ENCODE results near the gene CPED1.

The CPED1 gene

GRCh38 chr7:121275204-121275603 lies 286.7 kb downstream of the CPED1 start:
- TF ChIP-seq CTCF (IDR thresholded peaks at IDR 0.05; ENCODE audit: poor library complexity, severe bottlenecking): no peak
- no peak for ATAC-seq (ENCODE audit: low read depth)
- H3K27me3 ChIP-seq (ENCODE audit: insufficient read depth, poor library complexity, severe bottlenecking): peaks cover 3% of the 10 kb centered on the region
- no peaks in the 10 kb centered on the region for H3K36me3 ChIP-seq (ENCODE audit: low read depth)
- no peaks in the 10 kb centered on the region for H3K9me3 ChIP-seq (ENCODE audit: severe bottlenecking)
- no peak overlapping the region for H3K27ac ChIP-seq (ENCODE audit: poor library complexity, severe bottlenecking)
- no peak for DNase-seq (ENCODE audit: low spot score)
- H3K4me1 ChIP-seq (ENCODE audit: insufficient read depth, poor library complexity, severe bottlenecking): no peaks in the 10 kb centered on the region
- H3K4me3 ChIP-seq (ENCODE audit: severe bottlenecking): no peak overlapping the region

- Histone ChIP-seq H3K27ac (ENCODE audit: poor library complexity, severe bottlenecking) (no peak overlapping the region), H3K4me3 (ENCODE audit: severe bottlenecking) (no peak overlapping the region), H3K36me3 (ENCODE audit: low read depth) (no peaks in the 10 kb centered on the region), H3K4me1 (ENCODE audit: insufficient read depth, poor library complexity, severe bottlenecking) (no peaks in the 10 kb centered on the region), H3K9me3 (ENCODE audit: severe bottlenecking) (no peaks in the 10 kb centered on the region), H3K27me3 (ENCODE audit: insufficient read depth, poor library complexity, severe bottlenecking) (peaks cover 3% of the 10 kb centered on the region)
- ATAC-seq (ENCODE audit: low read depth): no peak
- TF ChIP-seq CTCF (IDR thresholded peaks at IDR 0.05; ENCODE audit: poor library complexity, severe bottlenecking): no peak
- no peak for DNase-seq (ENCODE audit: low spot score)
These were observed 287.8 kb downstream of the CPED1 start for GRCh38 chr7:121276313-121276712.

- H3K36me3 ChIP-seq (ENCODE audit: low read depth): no peaks in the 10 kb centered on the region
- TF ChIP-seq CTCF (IDR thresholded peaks at IDR 0.05; ENCODE audit: poor library complexity, severe bottlenecking): no peak
- DNase-seq (ENCODE audit: low spot score) (no peak), ATAC-seq (ENCODE audit: low read depth) (peak; percentile 53; the same call in 2 of the 3 replicates)
- no peak overlapping the region for H3K4me3 ChIP-seq (ENCODE audit: severe bottlenecking)
- H3K27ac ChIP-seq (ENCODE audit: poor library complexity, severe bottlenecking): no peak overlapping the region
- peaks cover 3% of the 10 kb centered on the region for H3K27me3 ChIP-seq (ENCODE audit: insufficient read depth, poor library complexity, severe bottlenecking)
- H3K4me1 ChIP-seq (ENCODE audit: insufficient read depth, poor library complexity, severe bottlenecking): no peaks in the 10 kb centered on the region
- H3K9me3 ChIP-seq (ENCODE audit: severe bottlenecking): no peaks in the 10 kb centered on the region
These were observed 289.9 kb downstream of the CPED1 start for GRCh38 chr7:121278120-121279021.

GRCh38 chr7:121279060-121279620 lies 290.6 kb downstream of the CPED1 start:
- H3K9me3 ChIP-seq (ENCODE audit: severe bottlenecking): no peaks in the 10 kb centered on the region

More at GRCh38 chr7:121279060-121279620, 290.6 kb downstream of the CPED1 start:
- H3K4me3 ChIP-seq (ENCODE audit: severe bottlenecking): no peak overlapping the region
- no peaks in the 10 kb centered on the region for H3K36me3 ChIP-seq (ENCODE audit: low read depth)
- H3K27ac ChIP-seq (ENCODE audit: poor library complexity, severe bottlenecking): no peak overlapping the region
- no peaks in the 10 kb centered on the region for H3K4me1 ChIP-seq (ENCODE audit: insufficient read depth, poor library complexity, severe bottlenecking)
- DNase-seq (ENCODE audit: low spot score) (no peak), ATAC-seq (ENCODE audit: low read depth) (no peak)
- TF ChIP-seq CTCF (IDR thresholded peaks at IDR 0.05; ENCODE audit: poor library complexity, severe bottlenecking): no peak
- H3K27me3 ChIP-seq (ENCODE audit: insufficient read depth, poor library complexity, severe bottlenecking): peaks cover 3% of the 10 kb centered on the region

Data from RWPE2 (cell line).